Stimulated activated CD4-positive, alpha-beta T cell treated with anti-CD3 and anti-CD28 coated beads, Interleukin-1b, Interleukin-23, amount 100 ng/mL, for 48 hours (primary cell): ENCODE measurements around the gene BPIFB2.
"Not testable (repeated sequence)": the region's sequence is repeated elsewhere in the genome, so short reads cannot be mapped to it uniquely, and the experiment has no call there.

Experiments used
- DNase-seq: peaks from one replicate; pipeline ENCODE4 v3.0.0-alpha.2; 2020

The BPIFB2 gene

DNA sequence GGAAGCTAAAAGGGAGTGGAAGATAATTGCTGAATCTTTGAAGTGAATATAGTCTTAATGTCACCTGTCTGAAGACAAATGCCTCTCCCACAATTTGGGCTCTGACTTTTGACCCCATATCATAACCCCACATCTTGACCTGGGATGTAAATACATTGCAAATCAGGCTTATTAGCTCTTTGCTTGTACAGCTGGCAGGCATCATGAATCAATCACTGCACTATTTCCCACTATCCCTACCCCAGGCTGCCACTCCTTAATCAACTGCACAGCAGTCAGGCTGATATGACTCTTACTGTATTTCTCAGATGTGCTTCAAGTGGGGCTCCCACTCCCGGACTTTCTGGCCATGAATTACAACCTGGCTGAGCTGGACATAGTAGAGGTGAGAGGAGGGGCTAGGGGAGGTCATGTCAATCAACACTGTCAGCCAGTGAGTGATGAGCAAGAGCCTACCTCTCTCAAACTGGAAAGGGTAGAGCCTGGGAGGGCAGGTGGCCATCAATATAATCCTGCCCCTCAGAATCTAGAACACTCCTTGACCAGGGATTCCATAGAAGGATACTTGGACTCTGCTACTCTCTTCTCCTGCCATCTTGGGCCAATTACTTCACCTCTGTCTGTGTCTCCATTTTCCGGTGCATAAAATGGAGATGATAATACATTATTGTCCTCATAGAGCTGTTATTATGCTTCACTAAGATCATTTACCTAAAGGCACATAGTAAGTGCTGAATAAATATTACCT is 35.7 kb downstream of the BPIFB2 start:
- DNase-seq = no peak

DNA sequence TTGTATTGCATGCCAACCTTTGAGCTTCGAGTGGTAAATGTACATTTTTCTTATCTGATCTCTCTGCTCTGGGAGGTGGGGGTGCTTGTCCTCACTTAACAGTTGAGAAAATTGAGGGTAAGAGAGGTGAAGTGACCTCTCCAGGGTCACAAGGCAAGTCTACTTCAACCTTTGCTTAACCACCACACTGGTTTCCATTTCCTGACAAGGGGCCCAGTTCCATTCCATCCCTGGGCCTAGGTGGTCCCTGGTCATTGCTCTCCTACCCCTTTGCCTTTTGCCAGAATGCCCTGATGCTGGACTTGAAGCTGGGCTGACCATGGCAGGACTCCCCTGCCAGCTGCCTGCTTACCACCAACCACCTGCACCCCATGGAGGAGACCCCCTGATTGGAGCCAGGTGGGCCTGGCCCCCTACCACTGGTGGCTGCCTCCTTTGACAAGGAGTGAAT is 36.3 kb downstream of the BPIFB2 start:
- no peak for DNase-seq

DNA sequence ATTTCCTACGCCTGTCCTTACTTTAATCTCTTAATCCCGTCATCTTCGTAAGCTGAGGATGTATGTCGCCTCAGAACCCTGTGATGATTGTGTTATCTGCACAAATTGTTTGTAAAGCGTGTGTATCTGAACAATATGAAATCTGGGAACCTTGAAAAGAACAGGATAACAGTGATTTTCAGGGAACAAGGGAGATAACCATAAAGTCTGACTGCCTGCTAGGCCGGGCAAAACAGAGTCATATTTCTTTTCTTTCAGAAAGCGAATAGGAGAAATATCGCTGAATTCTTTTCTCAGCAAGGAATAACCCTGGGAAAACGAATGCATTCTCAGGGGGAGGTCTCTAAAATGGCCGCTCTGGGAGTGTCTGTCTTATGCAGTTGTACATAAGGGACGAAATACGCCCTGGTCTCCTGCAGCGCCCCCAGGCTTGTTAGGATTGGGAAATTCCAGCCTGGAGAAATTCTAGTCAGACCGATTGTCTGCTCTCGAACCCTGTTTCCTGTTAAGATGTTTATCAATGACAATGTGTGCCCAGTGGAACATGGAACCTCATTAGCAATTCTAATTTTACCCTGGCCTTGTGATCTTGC is 37.7 kb downstream of the BPIFB2 start:
- not testable (repeated sequence) for DNase-seq

DNA sequence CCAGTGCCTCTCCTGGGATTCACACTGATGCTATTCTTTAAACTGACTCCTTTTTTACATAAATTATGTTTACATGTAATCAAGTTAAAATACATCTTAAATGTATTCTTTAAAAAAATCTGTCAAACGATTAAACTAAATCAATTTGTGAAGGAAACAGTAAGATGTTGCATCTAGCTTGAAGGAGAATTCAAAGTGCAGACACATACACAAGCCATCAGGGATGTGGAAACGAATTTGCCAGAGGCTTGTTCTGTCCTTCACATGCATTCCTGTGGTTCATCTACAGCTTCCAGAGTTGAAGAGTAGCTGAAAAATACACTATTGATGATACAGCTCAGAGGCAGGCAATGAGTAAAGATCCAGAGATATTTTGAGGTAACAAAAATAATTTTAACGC is 38.9 kb downstream of the BPIFB2 start:
- DNase-seq = no peak

DNA sequence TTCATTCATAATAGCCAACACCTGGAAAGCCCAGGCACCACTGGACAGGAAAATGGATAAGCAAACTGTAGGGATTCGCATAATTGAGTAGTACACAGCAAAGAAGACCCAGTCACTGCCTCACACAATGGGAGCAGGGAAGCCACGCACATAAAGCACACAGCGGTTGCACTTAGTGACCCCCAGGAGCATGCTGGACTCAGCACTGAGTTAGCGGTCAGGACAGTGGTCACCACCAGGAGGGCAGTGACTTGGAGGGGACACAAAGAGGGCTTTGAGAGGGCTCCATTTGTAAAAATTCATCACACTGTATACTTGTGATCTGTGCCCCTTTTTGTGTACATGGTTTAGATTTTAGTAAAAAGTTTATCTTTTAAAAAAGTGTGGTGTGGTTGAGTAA is 43.8 kb downstream of the BPIFB2 start:
- DNase-seq = no peak

DNA sequence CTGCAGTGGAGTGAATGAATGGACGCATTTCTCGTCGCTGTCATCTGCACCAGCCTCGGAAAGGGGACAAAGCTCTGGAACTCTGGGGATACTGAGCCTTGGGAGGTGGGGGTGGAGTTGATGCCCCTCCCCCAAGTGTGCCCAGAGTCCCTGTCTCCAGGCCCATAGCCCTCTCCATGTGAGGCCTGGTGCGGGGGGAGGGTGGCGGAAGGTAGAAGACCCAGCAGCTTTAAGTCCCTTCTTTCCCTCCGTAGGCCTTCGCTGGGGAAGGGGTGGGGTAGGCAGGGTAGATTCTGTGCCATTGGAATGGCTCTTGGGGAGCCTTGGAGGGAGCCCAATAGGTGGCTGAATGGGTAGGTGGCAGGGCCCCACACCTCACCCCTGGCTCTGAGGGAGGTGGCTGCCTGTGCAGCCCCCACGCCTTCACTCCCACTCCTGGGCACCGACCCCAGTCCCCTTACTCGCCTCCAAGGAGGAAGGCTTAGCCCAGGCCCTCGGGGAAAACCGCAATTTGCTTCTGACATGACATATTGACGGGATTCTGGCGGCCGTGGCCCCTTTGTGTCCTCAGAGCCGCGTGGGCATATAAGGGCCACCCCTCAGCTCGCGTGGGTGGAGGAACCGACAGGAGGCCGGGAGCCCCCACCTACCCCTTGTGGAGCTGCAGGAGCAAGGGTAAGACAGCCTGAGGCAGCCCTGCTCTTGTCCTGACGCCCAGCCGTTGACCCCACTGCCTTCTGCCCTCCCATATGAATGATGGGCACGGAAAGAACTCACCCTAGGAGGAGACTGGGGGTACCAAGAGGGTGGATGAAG is 46.0 kb downstream of the BPIFB2 start, which contains the start of gene BPIFB3:
Gene BPIFB3 (plus strand): TSS at position 613 of the 816 bp plus-strand sequence. CDS start 1,533 bp downstream, outside the sequence.
- DNase-seq = no peak

DNA sequence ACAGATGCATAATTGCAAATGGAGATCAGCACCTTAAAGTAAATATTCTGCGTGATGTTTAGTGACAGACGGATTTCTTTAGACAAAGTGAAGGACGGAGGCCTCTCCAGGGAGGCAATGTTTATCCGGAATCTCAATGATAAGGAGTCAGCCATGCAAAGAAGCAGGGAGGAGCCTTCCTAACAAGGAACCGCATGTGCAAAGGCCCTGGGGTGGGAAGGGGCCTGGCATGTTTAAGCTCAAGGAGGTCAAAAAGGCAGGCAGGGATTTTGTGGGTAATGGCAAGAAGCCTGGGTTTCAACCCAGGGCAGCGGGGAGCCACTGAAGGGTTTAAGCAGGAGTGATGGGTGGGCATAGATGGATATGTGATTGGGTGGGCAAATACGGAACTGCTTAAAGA is 46.9 kb downstream of the BPIFB2 start:
- no peak for DNase-seq

DNA sequence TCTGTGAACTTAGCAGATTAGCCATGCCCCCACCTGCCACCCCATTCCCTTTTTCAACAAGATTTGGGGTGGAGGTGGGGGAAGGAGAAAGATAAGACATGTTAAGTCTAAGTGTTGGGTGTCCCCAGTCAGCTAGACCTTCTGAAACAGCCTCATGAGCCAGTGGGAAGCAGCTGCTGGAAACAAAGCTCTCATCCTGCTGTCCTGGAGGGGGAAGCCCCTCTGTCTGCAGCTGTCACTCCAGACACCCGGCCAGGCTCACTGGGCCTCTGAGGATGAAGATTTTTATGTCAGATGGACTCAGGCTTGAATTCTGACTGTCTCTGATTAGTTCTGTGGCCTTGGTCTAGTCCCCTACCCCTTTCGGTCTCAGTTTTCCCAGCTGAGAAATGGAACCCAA is 47.3 kb downstream of the BPIFB2 start:
- no peak for DNase-seq

DNA sequence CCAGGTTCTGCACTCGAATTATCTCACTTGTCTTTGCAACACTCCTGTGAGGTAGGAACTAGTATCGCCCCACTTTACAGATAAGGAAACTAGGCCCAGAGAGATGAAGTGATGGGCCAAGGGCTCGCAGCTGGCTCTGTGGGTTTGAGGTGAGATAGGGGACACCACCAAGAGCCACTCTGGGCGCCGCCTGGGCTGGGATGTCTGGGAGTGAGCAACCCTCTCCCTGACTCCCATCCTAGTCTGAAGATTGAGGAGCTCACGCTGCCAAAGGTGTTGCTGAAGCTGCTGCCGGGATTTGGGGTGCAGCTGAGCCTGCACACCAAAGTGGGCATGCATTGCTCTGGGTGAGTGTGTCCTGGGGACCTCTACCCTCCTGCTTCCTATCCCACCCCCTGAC is 51.6 kb downstream of the BPIFB2 start:
- no peak for DNase-seq

DNA sequence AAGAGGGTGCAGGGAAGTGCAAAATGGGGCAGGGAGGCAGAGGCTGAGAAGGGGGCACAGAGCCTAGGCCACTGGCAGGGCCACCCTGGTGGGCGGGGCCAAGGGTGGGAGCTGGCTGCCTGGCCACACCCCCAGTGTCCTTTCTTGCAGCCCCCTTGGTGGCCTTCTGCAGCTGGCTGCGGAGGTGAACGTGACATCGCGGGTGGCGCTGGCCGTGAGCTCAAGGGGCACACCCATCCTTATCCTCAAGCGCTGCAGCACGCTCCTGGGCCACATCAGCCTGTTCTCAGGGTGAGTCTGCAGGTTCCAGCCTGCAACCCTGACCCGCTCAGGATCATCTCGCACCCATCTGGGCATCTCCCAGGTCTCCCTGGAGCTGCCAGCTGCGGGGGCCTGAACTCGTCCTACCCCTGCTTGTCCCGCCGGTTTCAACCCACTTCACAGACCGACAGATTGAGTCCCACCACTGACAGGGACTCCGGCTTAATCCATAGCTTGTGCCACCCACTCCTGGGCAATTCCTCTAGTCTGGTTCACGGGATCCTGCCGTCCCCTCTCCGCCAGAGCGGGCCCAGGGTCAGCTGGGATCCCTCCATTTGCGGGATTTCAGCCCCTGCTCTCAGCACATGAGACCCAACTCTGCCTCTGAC is 52.4 kb downstream of the BPIFB2 start:
- no peak for DNase-seq

DNA sequence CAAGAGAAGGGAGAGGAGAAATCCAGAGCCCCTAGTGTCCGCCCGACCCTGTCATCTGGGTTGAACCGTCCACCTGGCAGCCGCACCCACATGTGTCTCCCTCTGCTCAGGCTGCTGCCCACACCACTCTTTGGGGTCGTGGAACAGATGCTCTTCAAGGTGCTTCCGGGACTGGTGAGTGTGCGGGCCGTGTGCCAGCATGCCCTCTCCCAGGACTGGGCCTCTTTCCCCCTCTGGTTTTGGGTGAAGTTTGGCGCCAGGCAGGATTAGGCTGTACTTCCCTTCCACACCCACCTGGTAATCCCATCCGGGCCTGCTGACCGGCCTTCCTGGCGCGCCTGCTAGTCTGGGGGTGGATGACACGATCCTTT is 54.1 kb downstream of the BPIFB2 start:
- DNase-seq = no peak

DNA sequence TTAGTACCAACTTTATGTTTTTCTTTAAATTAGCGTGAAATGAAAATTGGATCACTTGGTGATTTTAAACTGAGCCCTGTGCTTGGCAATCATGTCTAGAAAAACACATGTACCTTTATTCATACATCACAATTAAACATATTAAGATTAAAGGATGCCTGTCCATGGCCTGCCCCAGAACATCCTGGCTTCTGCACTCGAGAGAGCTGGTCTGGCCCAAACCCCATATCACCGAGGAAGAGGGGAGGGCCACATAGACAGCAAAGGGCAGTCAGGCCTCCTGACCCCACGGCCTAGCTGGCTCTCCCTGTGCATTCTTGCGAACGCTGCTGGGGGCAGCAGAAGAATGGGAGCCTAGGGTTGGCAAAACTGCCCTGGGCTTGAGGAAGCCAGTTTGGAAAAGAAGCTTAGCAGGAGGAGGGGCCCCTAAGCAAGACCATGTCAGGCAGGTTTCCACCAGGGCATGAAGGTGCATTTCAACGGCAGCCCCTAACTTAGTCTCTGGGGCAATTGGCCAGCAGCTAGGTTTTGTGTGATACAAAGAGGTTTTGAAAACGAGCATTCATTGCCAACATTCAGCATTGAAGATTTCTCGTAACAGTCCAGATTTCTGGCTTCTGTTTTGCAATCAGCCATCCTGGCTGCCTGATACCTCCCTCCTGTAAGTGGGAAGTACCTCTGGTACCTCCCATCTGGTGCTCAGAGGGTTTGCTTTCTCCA is 54.8 kb downstream of the BPIFB2 start:
- DNase-seq = no peak

DNA sequence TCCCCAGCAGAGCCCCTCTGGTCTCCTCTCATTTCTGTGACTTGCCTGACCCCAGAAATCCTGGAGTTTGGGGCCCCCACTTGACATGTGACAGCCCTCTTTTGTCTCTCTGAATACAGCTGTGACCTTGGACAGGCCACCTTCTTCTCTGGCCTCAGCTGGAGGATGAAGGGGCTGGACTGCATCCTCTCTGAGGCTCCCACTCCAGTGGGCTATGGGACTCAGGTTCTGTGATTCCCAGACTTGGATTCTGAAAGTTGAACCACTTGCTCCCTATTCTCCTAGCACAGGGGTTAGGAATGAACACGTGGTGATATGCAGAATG is 55.3 kb downstream of the BPIFB2 start:
- no peak for DNase-seq

DNA sequence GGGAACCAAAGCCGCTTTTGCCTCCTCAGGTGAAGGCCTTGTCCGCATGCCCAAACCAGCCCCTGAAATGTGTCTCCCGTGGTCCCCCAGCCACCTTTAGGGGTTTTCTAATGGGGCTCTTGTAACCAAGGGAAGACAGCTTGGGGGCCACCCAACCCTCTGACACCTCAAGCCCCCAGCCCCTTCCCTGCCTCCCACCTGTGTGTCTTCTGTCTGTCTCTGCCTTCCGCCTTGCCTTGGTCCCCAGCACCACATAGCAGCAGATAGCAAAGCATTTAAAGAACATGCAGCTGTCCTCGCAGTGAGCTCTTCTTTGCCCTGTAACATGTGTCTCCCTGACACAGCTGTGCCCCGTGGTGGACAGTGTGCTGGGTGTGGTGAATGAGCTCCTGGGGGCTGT is 55.8 kb downstream of the BPIFB2 start:
- DNase-seq = no peak

DNA sequence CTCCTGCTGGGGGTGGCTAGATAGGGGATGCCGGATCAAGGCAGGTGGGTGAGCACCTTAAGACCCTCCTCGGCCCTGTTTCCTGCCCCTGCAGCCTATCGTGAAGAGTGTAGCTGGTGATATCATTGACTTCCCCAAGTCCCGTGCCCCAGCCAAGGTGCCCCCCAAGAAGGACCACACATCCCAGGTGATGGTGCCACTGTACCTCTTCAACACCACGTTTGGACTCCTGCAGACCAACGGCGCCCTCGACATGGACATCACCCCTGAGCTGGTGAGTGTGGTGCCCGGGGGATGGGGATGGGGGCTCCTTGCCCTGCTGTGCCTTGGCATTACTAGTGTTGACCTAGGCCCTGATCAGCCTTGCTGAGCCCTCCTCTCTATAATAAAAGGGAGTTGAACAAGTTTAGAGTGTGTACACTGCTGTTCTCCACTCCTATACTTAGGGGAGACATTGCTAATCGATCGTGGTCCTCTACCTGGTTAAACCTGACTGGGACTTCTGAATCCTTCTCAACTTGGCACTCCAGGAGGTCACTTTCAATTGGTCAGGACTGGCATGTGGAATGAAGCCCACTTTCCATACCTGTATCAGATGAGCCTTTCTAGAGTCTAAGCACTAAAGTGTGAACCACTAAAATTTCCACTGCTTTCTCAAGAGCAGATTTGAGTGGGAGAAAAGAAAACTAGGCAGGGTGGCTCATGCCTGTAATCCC is 57.2 kb downstream of the BPIFB2 start:
- no peak for DNase-seq

DNA sequence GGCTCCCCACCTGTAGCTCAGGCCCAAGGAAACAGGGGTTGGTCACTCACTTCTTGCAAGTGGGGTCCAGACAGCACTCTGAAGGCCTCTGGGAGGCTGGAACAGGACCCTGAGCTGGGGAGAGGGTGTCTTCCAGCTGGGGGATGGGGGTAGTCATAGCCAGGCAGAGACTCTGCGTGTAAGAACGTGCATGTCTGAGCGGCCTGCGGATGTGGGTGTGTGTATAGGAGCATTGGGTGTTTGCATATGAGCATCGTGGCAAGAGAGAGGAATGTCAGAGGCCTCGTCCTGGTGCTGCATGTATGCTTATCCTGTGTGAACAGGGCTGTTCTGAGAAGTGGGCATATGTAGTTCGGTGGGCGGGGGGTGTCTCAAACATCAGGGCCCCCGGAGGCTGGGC is 58.3 kb downstream of the BPIFB2 start:
- no peak for DNase-seq

DNA sequence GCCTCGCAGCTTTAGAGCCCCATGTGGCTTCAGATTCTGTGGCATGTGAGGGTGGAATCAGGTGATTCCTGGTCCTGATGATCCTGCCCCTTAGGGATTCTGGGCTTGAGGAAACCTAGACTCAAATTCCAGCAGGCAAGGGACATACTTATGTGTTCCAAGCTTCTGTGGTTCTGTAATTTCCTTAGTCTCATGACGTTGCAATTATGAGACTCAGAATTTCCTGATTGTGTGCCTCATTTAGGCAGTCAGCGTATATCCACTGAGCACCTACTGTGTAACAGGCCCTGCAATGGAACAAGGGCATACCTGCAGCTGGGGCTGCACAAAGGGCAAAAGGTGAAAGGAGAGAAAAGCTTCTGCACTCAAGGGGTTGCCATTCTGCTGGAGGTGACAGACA is 60.3 kb downstream of the BPIFB2 start:
- DNase-seq = no peak

DNA sequence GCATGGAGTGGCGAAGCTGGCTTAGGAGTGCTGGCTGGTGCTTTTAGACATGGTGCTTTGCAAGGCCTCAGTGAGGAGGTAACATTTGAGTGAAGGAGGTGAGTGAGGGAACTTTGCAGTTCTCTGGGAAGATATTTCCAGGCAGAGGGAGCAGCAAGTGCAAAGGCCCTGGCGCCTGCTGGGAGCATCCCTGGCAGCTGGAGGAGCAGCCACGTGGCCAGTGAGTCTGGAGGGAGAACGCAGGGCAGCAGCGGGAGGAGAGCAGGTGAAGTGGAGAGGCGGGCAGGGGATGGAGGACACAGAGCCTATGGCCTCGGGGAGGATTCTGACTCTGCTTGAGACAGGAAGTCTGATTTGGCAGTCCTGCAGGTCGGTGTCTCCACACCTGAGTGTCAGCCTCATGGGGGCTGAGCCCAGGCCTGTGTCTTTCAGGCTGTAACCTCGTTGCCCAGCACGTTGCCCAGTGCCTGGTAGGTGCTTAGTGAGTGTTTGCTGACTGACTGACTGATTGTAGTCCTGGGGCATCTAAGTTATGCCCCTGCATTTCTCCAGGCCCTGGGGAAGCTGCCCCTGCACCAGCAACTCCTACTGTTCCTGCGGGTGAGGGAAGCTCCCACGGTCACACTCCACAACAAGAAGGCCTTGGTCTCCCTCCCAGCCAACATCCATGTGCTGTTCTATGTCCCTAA is 60.9 kb downstream of the BPIFB2 start:
- DNase-seq = no peak

DNA sequence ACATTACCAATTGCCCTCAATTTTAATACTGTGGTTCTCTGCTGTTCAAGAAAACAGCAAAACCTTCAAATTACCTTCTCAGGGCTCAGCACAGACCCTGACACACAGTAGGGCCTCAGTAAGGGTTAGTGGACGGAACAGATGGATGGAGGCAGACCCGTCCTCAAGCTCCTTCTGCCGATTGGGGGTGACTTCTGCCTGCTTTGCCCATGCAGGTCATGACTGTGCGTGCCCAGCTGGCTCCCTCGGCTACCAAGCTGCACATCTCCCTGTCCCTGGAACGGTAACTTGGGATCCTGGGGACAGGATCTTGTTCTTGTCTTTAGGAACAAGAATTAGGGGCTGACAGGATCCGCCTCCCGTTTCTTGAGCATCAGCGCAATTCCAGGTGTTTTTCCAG is 62.2 kb downstream of the BPIFB2 start:
- no peak for DNase-seq

DNA sequence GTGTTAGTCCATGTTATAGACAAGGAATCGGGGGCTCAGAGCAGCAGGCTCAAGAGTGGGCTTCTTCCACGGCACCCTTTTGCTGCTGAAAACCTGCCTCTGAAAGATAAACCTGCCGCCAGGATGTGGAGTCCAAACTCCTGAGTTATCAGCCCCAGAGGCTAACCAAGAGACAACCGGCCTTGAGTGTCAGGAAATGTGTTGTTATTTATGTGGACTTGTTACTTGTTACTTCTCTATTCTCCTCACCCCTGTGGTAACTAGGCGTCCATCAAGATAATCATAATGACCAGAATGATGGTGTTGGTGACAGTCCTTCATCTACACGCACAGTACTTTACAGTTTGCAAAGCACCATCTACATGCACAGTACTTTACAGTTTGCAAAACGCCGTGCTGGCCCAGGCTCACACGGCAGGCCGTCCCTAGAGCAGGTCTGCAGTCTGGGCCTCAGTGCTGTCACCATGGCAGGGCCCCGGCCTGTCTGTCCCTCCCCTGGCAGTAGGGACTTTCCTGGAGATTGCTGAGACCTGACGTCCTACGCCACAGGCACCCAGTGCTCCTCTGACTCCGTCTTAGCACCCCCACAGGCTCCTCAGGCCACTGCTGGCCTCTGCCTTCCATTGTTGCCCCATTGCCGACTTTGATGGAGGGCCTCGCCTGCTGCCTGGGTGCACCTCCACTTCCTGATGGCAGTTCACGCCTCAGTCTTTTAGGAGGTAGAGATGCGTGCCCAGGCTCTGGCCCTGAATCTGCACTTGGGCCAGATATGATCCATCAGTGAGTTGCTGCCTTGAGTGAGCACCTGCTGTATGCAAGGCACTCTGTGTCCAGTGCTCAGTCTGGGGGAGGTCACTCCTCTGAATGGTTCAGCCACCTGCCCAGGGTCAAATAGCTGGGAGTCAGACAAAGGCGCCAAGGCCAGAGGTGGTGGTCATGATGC is 62.9 kb downstream of the BPIFB2 start:
- DNase-seq = no peak
